Heart right ventricle (tissue), 16 donors: ENCODE results near the gene ADAMTSL5. TPM values are rescaled to one million over a fixed set of nuclear protein-coding genes. Genes with fewer than 3 reads are reported as not detected.
A peak's percentile ranks its signal among the peaks of the same experiment; 100 is the strongest.

Experiments used
- ATAC-seq, 8 donors: fragments of 200-7000 bp; cut with Tn5 transposase; one replicate each; pipeline ENCODE4 v1.9.1; 2020; ENCODE audit warnings: mild to moderate bottlenecking in 8 of 8, moderate library complexity in 8 of 8, moderate number of reproducible peaks in 1 of 8
- DNase-seq, 2 donors: peaks; one replicate each; pipeline ENCODE4 v3.0.0-alpha.2; 2020
- H3K27ac ChIP-seq, 10 donors: fragments of 200-600 bp; sonication (generic) in 2 of 10; one replicate each; pipeline versions ENCODE4 v1.5.0 to v1.8.0; 2020 to 2022; ENCODE audit warnings: mild to moderate bottlenecking in 3 of 10
- H3K27me3 ChIP-seq, 7 donors: fragments of 200-600 bp; one replicate each; pipeline ENCODE4 v1.8.0; 2021 to 2022; ENCODE audit warnings: mild to moderate bottlenecking in 2 of 7
- H3K36me3 ChIP-seq, 9 donors: fragments of 200-600 bp; sonication (generic) in 1 of 9; one replicate each; pipeline versions ENCODE4 v1.5.0 to v1.8.0; 2020 to 2022; ENCODE audit warnings: mild to moderate bottlenecking in 2 of 9
- H3K4me1 ChIP-seq, 9 donors: fragments of 200-600 bp; sonication (generic) in 1 of 9; one replicate each; pipeline versions ENCODE4 v1.5.0 to v1.8.0; 2020 to 2022; ENCODE audit warnings: mild to moderate bottlenecking in 4 of 9
- H3K4me3 ChIP-seq, 10 donors: fragments of 200-600 bp; sonication (generic) in 2 of 10; one replicate each; pipeline versions ENCODE4 v1.5.0 to v1.8.0; 2020 to 2022; ENCODE audit warnings: mild to moderate bottlenecking in 7 of 10, moderate library complexity in 2 of 10
- H3K9me3 ChIP-seq, 11 donors: fragments of 200-600 bp in 10 of 11; sonication (generic) in 2 of 11; one replicate each; pipeline versions ENCODE4 v1.5.0 to v1.8.0; 2013 to 2022; ENCODE audit warnings: mild to moderate bottlenecking in 2 of 11, control low read depth in 1 of 11, moderate library complexity in 1 of 11
- CTCF ChIP-seq, 9 donors: fragments of 200-600 bp; sonication (generic) in 2 of 9; IDR thresholded peaks; one replicate each; pipeline versions ENCODE4 v1.5.0 to v1.8.0; 2021 to 2022; ENCODE audit warnings: antibody characterized with exemption in 9 of 9, mild to moderate bottlenecking in 5 of 9, moderate library complexity in 1 of 9
- WGBS, 2 donors: extraction: QIAGEN DNeasy Blood & Tissue Kit; methylation state at CpG; one replicate each; pipeline ENCODE4 v1.1.7; 2013; ENCODE audit warnings: inconsistent platforms in 1 of 2; 5-methylcytosine and 5-hydroxymethylcytosine counted together
- intact Hi-C, 10 donors: fragments of 100-400 bp; cut with DNase I; formaldehyde crosslinking; loops; one replicate each; pipeline versions ENCODE4 v1.11.1 to v1.14.2; 2022
- polyA plus RNA-seq, 2 donors: library from polyadenylated mRNA; stranded (reverse); fragments of 200-250 nt; gene quantifications; one replicate each; pipeline ENCODE4 v1.2.3, GENCODE V29; 2013
- total RNA-seq, 10 donors: library from RNA; stranded (reverse); fragmentation: NEBNext Ultra II Directional in 3 of 10; extraction: Animal tissue kit (Norgen Biotek cat#: 25700) in 3 of 10; gene quantifications; one replicate each; pipeline versions ENCODE4 v1.2.1 to v1.2.4, GENCODE V29; 2021 to 2023
- donor health status: Arrhythmogenic right ventricular cardiomyopathy.
- donor health status: ischemic (EF 13 %, LVEDD 7.1; RV severe dilation, severe dysfunction).
- donor health status: healthy with polysubstance abuse.
- donor health status: DM: no; HTN: yes; CAD: no.
- donor health status: DM: no; HTN: no; CAD: no.
- donor health status: ischemic (EF 25% LVEDD 6.9; RV normal size, moderate dysfunction).
- donor health status: ischemic (EF 25% LVEDD 5.7; RV mildly dilated, moderate dysfunction).
- donor health status: healthy.
- donor health status: DM: yes; HTN: yes; CAD: no.
- donor health status: Ischemic cardiomyopathy.
- donor health status: ischemic (EF 35%, LVEDD 5.7; RV mildly dilated, moderate dysfunction).
- donor health status: nonischemic (EF 11% LVEDD 7.7; RV severe dilation, severe dysfunction).
- donor health status: DM: yes; HTN: yes; CAD: no.
- donor health status: PGD.
- donor health status: ischemic (EF 29% LVEDD 5.4; RV normal size, mild dysfunction).
- donor health status: nonischemic (EF 23%, LVEDD 6.1; RV moderate dilation, normal function).

The ADAMTSL5 gene
- total and polyA plus RNA-seq, 12 donors: 16.7 to 69.4 (median 35.8) TPM

DNA sequence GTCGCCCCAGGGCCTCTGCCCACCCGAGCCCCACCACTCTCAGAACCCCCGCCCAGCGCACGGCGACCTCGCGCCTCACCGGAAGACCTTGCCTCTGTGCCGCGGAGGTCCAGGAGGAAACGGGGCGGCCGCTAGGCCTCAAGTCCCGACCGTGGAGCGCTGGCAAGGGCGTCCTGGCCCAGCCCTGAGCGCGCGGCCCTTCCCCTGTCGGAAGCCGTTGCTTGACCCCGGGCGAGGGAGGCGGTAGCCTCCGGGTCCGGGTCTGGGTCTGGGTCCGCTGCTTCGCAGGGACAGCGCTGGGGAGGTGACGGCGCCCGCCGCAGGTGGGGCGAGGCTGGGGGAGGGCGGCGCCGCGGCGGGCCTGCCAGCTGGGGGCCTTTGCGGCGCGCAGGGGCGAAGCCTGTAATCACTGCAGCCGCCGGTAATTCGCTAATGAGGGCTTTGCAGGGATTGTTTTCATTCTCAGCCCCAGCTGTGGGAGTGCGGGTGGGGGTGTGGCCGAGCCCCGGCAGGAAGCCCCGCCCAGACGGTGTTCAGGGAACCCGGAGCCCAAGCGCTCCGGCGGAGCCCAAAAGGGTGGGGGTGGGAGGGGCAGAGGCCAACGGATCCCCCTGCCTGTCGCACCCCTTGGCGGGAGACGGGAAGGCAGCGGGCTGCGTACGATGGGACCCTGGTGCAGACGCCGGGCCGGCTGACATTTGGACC is 42.4 kb downstream of the ADAMTSL5 start:
- ATAC-seq (peak; percentile 2 to 57 (median 44)), DNase-seq (peak; percentile 47 to 59)
- Histone ChIP-seq H3K27me3 (peaks cover 36 to 83% (median 64%) of the 10 kb centered on the region in 7 donors), H3K4me3 (peak overlapping the region; percentile 25 to 72 (median 56)), H3K36me3 (peaks cover 0 to 12% (median 0%) of the 10 kb centered on the region in 9 donors), H3K4me1 (peaks cover 42 to 80% (median 62%) of the 10 kb centered on the region in 9 donors), H3K27ac (peak overlapping the region in 3 of 10 donors; percentile 19 to 58 (median 26)), H3K9me3 (no peaks in the 10 kb centered on the region)
- TF ChIP-seq CTCF (IDR thresholded peaks at IDR 0.05): no peak
- intact Hi-C loops: no loop called here
- 1% methylated on average over 67 of the region's 67 CpGs for WGBS, 2 donors

- Histone ChIP-seq H3K4me3 (peak overlapping the region; percentile 25 to 72 (median 56)), H3K27me3 (peaks cover 36 to 87% (median 68%) of the 10 kb centered on the region in 7 donors), H3K4me1 (peaks cover 42 to 84% (median 64%) of the 10 kb centered on the region in 9 donors), H3K9me3 (no peaks in the 10 kb centered on the region), H3K36me3 (peaks cover 0 to 7% (median 0%) of the 10 kb centered on the region in 9 donors), H3K27ac (peak overlapping the region in 3 of 10 donors; percentile 19 to 58 (median 26))
- ATAC-seq: peak in 4 of 8 donors; percentile 3 to 7 (median 5)
- no peak for TF ChIP-seq CTCF (IDR thresholded peaks at IDR 0.05)
- 3 to 5% methylated on average over 15 to 22 of the region's 22 CpGs for WGBS, 2 donors
- no peak for DNase-seq
- intact Hi-C loops: no loop called here
These were observed 42.8 kb downstream of the ADAMTSL5 start for GRCh38 chr19:1470055-1470304.

DNA sequence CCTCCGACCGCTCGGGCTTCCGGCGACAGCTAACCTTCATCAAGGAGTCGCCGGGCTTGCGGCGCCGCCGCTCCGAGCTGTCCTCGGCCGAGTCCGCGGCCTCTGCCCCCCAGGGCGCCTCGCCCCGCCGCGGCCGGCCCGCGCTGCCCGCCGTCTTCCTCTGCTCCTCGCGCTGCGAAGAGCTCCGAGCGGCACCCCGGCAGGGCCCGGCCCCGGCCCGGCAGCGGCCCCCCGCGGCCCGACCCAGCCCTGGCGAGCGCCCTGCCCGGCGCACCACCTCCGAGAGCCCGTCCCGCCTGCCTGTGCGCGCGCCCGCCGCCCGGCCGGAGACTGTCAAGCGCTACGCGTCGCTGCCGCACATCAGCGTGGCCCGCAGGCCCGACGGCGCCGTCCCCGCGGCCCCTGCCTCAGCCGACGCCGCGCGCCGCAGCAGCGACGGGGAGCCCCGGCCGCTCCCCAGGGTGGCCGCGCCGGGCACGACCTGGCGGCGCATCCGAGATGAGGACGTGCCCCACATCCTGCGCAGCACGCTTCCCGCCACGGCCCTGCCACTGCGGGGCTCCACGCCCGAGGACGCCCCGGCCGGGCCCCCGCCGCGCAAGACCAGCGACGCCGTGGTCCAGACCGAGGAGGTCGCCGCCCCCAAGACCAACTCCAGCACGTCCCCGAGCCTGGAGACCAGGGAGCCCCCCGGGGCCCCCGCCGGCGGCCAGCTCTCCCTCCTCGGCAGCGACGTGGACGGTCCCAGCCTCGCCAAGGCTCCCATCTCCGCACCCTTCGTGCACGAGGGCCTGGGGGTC is 43.4 kb downstream of the ADAMTSL5 start:
- Histone ChIP-seq H3K36me3 (peaks cover 0 to 2% (median 0%) of the 10 kb centered on the region in 9 donors), H3K4me1 (peaks cover 40 to 79% (median 64%) of the 10 kb centered on the region in 9 donors), H3K9me3 (no peaks in the 10 kb centered on the region), H3K27ac (peak overlapping the region in 3 of 10 donors; percentile 19 to 58 (median 26)), H3K27me3 (peaks cover 36 to 93% (median 69%) of the 10 kb centered on the region in 7 donors), H3K4me3 (peak overlapping the region; percentile 25 to 72 (median 56))
- ATAC-seq: no peak
- DNase-seq: peak in 1 of 2 donors; percentile 18
- 2% methylated on average over 66 to 117 of the region's 117 CpGs for WGBS, 2 donors
- intact Hi-C loops: loop anchor here in 2 of 10 donors (10.0 kb wide), 1 partner anchor 45 kb away; the partner anchor contains the start of gene ADAMTSL5 (in 2 of the 2)
- no peak for TF ChIP-seq CTCF (IDR thresholded peaks at IDR 0.05)

- H3K4me3 ChIP-seq: peak overlapping the region in 8 of 10 donors; percentile 12 to 53 (median 36)
- no peak for ATAC-seq
- DNase-seq: peak in 1 of 2 donors; percentile 27
- intact Hi-C loops: loop anchor here in 2 of 10 donors (10.0 kb wide), 1 partner anchor 46 kb away; the partner anchor contains the start of gene ADAMTSL5 (in 2 of the 2)
- H3K27ac ChIP-seq: no peak overlapping the region
- TF ChIP-seq CTCF (IDR thresholded peaks at IDR 0.05): no peak
- H3K27me3 ChIP-seq: peaks cover 36 to 96% (median 69%) of the 10 kb centered on the region in 7 donors
- WGBS, 2 donors: 2 to 3% methylated on average over 43 to 47 of the region's 47 CpGs
- no peaks in the 10 kb centered on the region for H3K9me3 ChIP-seq
- peaks cover 38 to 73% (median 64%) of the 10 kb centered on the region in 9 donors for H3K4me1 ChIP-seq
- H3K36me3 ChIP-seq: no peaks in the 10 kb centered on the region
These were observed 44.0 kb downstream of the ADAMTSL5 start for GRCh38 chr19:1468821-1469254.
